ENCODE measurements around the gene TTC7B. TPM values are rescaled to one million over a fixed set of nuclear protein-coding genes. Genes with fewer than 3 reads are reported as not detected.

Gene TTC7B
- total and polyA plus RNA-seq, 7 donors = 18.9 to 97.0 (median 59.0) TPM

DNA sequence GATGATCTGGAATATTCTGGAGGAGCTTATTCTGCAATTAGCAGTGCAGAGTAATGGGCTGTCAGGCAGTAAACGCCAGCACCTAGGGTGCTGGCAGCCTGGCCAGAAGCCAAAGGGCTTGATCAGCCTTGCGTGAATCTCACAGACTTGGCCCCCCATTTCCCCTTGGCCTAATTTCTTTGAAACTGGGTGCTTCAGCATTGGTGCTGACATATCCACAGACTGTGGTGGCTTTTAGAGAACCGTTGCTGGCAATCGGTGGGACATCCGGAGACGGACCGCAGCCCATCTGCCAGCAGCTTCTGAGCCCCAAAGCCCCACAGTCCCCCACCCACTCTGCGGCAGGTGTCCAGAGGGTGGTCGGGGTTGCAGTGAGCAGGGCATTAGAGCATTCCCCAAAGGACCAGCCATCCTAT lies 262.3 kb downstream of the TTC7B start:
- no peak for ATAC-seq
- no peak overlapping the region for H3K27ac ChIP-seq
- H3K36me3 ChIP-seq (ENCODE audit: insufficient read depth in 1 of 2, low read depth in 1 of 2) = peaks cover 0 to 2% of the 10 kb centered on the region in 2 donors
- no peaks in the 10 kb centered on the region for H3K4me1 ChIP-seq
- H3K4me3 ChIP-seq = no peak overlapping the region
- H3K9me3 ChIP-seq = no peaks in the 10 kb centered on the region
- DNase-seq = no peak
- no peaks in the 10 kb centered on the region for H3K27me3 ChIP-seq (ENCODE audit: insufficient read depth in 3 of 3, low read length in 2 of 3)
- intact Hi-C loops (cut with DNase I) = no loop called here
- TF ChIP-seq, protein P1, sequence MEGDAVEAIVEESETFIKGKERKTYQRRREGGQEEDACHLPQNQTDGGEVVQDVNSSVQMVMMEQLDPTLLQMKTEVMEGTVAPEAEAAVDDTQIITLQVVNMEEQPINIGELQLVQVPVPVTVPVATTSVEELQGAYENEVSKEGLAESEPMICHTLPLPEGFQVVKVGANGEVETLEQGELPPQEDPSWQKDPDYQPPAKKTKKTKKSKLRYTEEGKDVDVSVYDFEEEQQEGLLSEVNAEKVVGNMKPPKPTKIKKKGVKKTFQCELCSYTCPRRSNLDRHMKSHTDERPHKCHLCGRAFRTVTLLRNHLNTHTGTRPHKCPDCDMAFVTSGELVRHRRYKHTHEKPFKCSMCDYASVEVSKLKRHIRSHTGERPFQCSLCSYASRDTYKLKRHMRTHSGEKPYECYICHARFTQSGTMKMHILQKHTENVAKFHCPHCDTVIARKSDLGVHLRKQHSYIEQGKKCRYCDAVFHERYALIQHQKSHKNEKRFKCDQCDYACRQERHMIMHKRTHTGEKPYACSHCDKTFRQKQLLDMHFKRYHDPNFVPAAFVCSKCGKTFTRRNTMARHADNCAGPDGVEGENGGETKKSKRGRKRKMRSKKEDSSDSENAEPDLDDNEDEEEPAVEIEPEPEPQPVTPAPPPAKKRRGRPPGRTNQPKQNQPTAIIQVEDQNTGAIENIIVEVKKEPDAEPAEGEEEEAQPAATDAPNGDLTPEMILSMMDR (IDR thresholded peaks at IDR 0.05) = no peak
- WGBS, 3 donors = 60 to 79% (median 66%) methylated on average over 9 of the region's 9 CpGs

DNA sequence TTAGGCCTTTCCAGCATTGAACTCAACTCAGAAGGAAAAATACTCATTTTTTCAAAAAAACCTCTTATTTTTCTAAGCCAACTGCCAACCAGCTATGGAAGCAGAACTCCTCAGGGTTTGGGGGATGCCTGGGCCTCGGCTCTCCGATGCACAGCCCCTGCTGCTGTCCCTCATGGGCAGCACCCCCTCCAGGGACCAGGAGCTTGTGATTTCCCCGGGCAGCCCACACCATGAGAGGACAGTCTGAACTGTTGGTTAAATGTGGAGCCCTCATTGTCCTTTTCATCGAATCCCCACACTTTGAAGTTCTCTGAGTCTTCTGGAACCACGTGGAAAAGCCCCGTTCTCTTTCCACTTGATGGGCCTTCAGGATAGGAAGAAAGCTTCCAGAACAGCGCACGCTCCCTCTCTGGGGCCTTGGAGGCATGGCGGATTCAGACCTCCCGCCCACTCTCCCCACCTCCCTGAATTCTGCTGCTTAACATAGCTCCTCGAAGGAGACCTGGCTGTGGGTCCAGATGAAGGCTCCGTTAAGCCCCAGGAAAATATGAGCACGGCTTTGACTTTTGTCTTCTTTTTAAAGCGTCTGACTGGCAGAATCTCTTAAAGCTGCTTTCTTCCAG lies 262.8 kb downstream of the TTC7B start:
- Histone ChIP-seq H3K27ac (no peak overlapping the region), H3K36me3 (ENCODE audit: insufficient read depth in 1 of 2, low read depth in 1 of 2) (peaks cover 0 to 2% of the 10 kb centered on the region in 2 donors), H3K9me3 (no peaks in the 10 kb centered on the region), H3K4me1 (no peaks in the 10 kb centered on the region), H3K4me3 (no peak overlapping the region), H3K27me3 (ENCODE audit: insufficient read depth in 3 of 3, low read length in 2 of 3) (no peaks in the 10 kb centered on the region)
- TF ChIP-seq, protein P1 (IDR thresholded peaks at IDR 0.05) = no peak
- ATAC-seq = no peak
- intact Hi-C loops (cut with DNase I) = no loop called here
- WGBS, 3 donors = 90 to 93% (median 92%) methylated on average over 14 of the region's 14 CpGs
- DNase-seq = no peak

DNA sequence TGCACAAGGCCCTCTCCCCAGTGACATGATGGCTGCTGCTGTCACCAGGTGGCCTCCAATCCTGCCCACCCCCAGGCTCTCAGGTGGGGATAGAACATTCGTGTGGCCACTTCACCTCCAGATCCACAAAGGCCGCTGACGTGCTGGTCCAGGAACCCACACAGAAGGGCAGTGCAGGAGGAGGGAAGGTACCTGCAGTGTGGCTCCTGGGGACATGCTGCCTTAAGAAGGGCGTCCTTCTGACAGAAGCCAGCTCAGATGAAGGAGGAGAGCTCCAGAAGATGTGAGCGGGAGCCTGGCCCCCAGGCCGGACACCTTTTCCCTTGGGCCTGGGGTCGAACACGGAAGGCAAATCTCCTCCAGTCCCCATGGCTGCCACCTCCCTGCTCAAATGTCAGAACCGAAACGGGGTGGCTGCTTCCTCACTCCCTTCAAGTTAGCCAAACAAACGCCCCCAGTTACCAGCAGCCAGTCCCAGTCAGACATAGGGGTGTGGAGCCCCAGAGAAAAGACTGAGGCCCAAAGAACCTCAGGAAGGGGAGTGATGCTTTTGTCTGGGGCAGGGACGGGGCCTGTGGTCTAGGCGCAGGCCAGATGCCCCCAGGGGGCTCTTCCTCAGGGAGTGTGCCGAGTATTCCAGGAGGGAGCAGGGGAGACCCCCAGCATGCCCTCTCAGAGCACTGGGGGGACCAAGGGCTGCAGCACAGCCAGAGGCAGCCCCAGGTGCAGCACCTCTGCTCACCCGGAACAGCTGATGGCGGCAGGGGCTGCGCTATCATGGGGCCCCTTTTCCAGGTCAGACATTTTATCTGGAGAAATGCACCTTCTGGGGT lies 263.5 kb downstream of the TTC7B start:
- no peak for ATAC-seq
- intact Hi-C loops (cut with DNase I) = no loop called here
- no peaks in the 10 kb centered on the region for H3K9me3 ChIP-seq
- H3K36me3 ChIP-seq (ENCODE audit: insufficient read depth in 1 of 2, low read depth in 1 of 2) = peaks cover 0 to 2% of the 10 kb centered on the region in 2 donors
- no peak overlapping the region for H3K4me3 ChIP-seq
- no peaks in the 10 kb centered on the region for H3K27me3 ChIP-seq (ENCODE audit: insufficient read depth in 3 of 3, low read length in 2 of 3)
- WGBS, 3 donors = 87 to 92% (median 88%) methylated on average over 17 of the region's 17 CpGs
- TF ChIP-seq, protein P1 (IDR thresholded peaks at IDR 0.05) = no peak
- no peaks in the 10 kb centered on the region for H3K4me1 ChIP-seq
- H3K27ac ChIP-seq = no peak overlapping the region
- no peak for DNase-seq

DNA sequence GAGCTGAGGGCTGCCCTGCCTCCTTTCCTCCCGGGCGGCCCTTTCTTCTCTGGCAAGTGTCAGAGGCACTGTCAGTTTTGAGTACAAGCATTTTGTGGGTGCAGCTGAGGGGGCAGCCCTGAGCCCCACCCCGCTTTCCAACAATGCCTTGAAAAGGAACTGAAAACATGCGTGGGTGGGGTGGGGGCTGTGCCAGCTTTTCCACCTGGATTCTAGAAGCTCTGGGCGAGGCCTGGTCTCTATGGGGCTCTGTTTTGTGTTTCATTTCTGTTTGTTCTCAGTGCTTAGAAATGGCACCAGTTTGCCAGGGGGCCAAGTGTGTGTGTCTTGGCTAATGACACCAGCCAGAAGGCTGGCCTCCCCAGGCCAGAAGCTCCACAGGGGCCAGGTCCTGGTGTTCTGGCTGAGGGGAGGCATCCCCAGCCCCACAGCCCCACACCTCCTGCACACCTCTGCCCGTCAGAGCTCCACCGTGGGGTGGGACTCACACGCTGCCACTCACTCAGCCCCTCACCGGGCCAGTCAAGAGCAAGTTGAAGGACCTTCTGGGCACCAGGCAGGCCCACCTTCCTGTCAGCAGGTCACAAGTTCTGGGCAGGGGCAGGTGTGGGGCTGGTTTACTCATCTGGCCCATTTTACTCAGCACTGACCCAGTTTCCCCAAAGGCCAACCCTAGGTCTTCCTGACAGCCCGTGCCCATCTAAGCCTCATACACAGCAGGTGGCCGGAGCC lies 264.3 kb downstream of the TTC7B start:
- intact Hi-C loops (cut with DNase I) = no loop called here
- ATAC-seq (peak in 3 of 4 donors; percentile 22 to 62 (median 48)), DNase-seq (no peak)

More for the DNA sequence above, 264.3 kb downstream of the TTC7B start:
- Histone ChIP-seq H3K4me3 (no peak overlapping the region), H3K9me3 (no peaks in the 10 kb centered on the region), H3K27ac (no peak overlapping the region), H3K27me3 (ENCODE audit: insufficient read depth in 3 of 3, low read length in 2 of 3) (no peaks in the 10 kb centered on the region), H3K36me3 (ENCODE audit: insufficient read depth in 1 of 2, low read depth in 1 of 2) (no peaks in the 10 kb centered on the region), H3K4me1 (peaks cover 6% of the 10 kb centered on the region)
- WGBS, 3 donors = 82 to 86% (median 83%) methylated on average over 11 of the region's 11 CpGs
- TF ChIP-seq, protein P1 (IDR thresholded peaks at IDR 0.05) = no peak

Data from psoas muscle (tissue), 8 donors.